NCI-H1048 (cell line): ENCODE results near the gene ZNF91.
"Not testable (repeated sequence)": the region's sequence is repeated elsewhere in the genome, so short reads cannot be mapped to it uniquely, and the experiment has no call there.

Source experiments
- DNase-seq: peaks from one replicate; lab custom pipeline; 2025; lab: John Stamatoyannopoulos, UW

ZNF91 gene

GRCh38 chr19:23395722-23396117 is 449 bp upstream of the ZNF91 start:
- DNase-seq: not testable (repeated sequence)

GRCh38 chr19:23394511-23394910 is 760 bp downstream of the ZNF91 start:
- DNase-seq: no peak

- no peak for DNase-seq
Observed at GRCh38 chr19:23393121-23393520, 2.1 kb downstream of the ZNF91 start.

GRCh38 chr19:23391236-23391635 is 4.0 kb downstream of the ZNF91 start:
- DNase-seq: no peak

GRCh38 chr19:23385404-23385803 is 9.9 kb downstream of the ZNF91 start:
- no peak for DNase-seq

- no peak for DNase-seq
Observed at GRCh38 chr19:23384858-23385257, 10.4 kb downstream of the ZNF91 start.

GRCh38 chr19:23384166-23384565 is 11.1 kb downstream of the ZNF91 start:
- no peak for DNase-seq

GRCh38 chr19:23382955-23383354 is 12.3 kb downstream of the ZNF91 start:
- no peak for DNase-seq

GRCh38 chr19:23381114-23381513 is 14.2 kb downstream of the ZNF91 start:
- no peak for DNase-seq

GRCh38 chr19:23379671-23380070 is 15.6 kb downstream of the ZNF91 start:
- not testable (repeated sequence) for DNase-seq

GRCh38 chr19:23378948-23379347 is 16.3 kb downstream of the ZNF91 start:
- no peak for DNase-seq

- no peak for DNase-seq
Observed at GRCh38 chr19:23377276-23377675, 18.0 kb downstream of the ZNF91 start.

- DNase-seq: no peak
Observed at GRCh38 chr19:23366437-23366836, 28.8 kb downstream of the ZNF91 start.

GRCh38 chr19:23366031-23366430 is 29.2 kb downstream of the ZNF91 start:
- DNase-seq: not testable (repeated sequence)

GRCh38 chr19:23365222-23365621 is 30.0 kb downstream of the ZNF91 start:
- DNase-seq: no peak

- not testable (repeated sequence) for DNase-seq
Observed at GRCh38 chr19:23361843-23362242, 33.4 kb downstream of the ZNF91 start.

GRCh38 chr19:23351806-23352205 is 43.5 kb downstream of the ZNF91 start:
- DNase-seq: no peak

GRCh38 chr19:23346696-23347095 is 48.6 kb downstream of the ZNF91 start:
- DNase-seq: no peak

GRCh38 chr19:23345838-23346237 is 49.4 kb downstream of the ZNF91 start:
- no peak for DNase-seq

- no peak for DNase-seq
Observed at GRCh38 chr19:23343434-23344010, 51.7 kb downstream of the ZNF91 start.

GRCh38 chr19:23328211-23328610 is 67.1 kb downstream of the ZNF91 start:
- no peak for DNase-seq

GRCh38 chr19:23321953-23322549 is 73.2 kb downstream of the ZNF91 start:
- no peak for DNase-seq

- DNase-seq: not testable (repeated sequence)
Observed at GRCh38 chr19:23321403-23321802, 73.9 kb downstream of the ZNF91 start.

- DNase-seq: not testable (repeated sequence)
Observed at GRCh38 chr19:23319571-23319970, 75.7 kb downstream of the ZNF91 start.
